Measurements from ENCODE around the gene GOLGA6L2.
"Not testable (repeated sequence)": the region's sequence is repeated elsewhere in the genome, so short reads cannot be mapped to it uniquely, and the experiment has no call there.

Gene GOLGA6L2

DNA sequence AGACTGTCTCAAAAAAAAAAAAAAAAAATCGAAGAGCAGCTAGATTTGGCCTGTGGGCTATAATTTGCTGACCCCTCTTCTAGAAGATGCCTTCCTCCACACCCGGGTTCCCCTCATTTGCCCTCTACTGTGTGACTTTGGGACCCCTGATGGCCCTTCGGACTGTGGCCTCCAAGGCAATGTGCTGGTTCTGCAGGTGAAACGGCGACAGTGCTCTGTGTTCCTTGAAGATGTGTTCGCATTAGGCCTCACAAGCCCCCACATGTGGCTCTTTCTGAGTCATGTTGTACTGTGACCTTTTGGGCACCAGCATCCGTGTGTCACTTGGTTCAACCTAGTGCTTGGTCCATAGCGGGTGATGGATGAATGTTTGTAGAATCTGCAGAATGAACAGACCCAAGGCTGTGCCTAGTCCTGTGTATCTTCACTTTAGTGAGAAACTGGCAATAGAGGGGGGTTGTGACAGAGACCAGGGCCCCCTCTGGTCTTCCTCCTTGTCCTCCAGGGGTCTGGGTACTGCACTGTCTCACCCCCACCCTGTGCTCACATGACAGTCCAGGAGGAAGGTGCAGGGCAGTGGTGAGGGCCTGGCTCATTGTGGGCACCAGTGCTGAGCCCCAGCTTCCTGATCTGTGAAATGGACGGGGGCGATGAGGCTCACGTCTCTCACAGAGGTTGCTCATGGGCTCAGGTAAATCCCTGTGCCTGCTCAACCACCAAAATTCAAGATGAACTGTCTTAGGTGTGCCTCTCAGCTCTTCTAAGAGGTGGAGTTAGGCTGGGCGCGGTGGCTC, 22.7 kb downstream of the GOLGA6L2 start:
- no peak for DNase-seq (ENCODE audit: low read depth in 2 of 2)
- TF ChIP-seq CTCF (IDR thresholded peaks at IDR 0.05; ENCODE audit: low read depth, low read length): no peak

DNA sequence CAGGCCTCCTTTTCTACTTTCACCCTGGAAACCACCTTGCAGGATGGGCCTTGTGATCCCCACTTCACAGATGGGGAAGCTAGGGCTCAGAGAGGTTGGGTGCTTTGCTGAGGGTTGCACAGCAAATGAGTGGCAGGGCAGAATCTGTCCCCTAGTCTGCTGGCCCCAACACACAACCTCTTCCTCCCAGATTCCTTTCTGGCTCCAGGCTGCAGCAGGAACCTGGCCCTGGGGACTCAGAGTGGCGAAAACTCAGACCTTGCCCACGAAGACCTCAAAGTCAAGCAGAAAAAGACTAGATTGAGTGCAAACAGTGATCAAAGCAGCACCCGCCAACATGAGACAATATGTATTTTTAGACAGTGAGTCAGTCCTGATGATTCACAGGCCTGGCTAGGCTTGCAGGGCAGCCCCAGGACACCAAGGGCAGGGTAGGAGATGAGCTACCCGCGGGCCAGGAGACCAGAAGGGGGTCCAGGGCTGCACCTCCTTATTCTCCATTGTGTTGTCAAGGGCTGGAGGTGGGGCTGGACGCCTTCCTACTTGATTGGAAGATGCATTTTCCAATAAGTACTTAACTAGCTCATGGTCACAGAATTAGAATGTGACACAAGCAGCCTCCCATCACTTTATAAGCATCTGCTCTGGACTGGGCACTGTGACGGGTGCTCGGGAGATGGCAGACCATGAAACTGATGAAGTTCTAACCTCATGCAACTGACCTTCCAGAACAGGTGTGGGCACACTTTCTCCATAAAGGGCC, 23.9 kb downstream of the GOLGA6L2 start:
- peak in 1 of 2 donors; percentile 7 for DNase-seq (ENCODE audit: low read depth in 2 of 2)
- H3K4me3 ChIP-seq (replicated peaks in 1 of 2; ENCODE audit: low read depth in 2 of 2, low read length in 2 of 2): no peak overlapping the region
- no peak for TF ChIP-seq CTCF (IDR thresholded peaks at IDR 0.05; ENCODE audit: low read depth, low read length)

More for the DNA sequence above, 22.7 kb downstream of the GOLGA6L2 start:
- no peak overlapping the region for H3K4me3 ChIP-seq (replicated peaks in 1 of 2; ENCODE audit: low read depth in 2 of 2, low read length in 2 of 2)

DNA sequence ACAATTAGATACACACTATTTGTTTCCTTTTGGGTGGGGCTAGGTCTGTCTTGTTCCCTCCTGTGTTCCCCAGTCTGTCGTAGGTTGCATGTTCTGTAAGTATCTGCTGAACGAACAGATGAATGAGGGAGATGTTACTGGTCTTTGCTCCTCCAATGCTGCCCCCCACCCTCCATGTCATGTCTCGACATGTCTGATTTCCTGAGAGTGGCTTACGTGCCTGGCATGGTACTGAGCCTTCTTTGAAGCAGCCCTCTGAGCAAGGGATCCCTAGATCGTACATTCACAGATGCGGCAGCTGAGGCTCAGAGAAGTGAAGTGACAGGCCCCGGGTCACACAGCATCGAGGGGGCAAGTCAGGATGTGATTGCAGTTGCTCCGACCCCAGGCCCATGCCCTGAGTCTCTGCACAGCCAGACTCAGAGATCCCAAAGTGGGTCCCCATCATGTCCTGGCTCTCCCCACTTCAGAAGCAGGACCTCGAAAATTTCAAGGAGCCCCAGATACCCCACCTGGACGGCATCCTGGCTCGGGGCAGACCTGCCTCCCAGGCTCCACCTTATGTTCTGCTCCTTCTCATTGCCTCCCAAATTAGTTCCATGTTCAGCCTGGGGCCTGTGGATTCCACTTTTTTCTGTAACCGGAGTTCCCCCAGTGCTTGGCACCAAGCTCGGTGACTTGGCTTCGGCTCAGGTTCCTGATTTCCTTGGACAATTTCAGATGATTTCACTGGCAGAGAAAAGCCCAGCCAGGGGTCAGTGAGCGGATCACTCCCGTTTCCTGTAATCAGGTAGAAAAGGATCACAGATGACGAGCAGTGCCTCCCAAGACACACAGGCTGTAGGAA, 24.7 kb downstream of the GOLGA6L2 start:
- DNase-seq (ENCODE audit: low read depth in 2 of 2): peak in 1 of 2 donors; percentile 1
- no peak for TF ChIP-seq CTCF (IDR thresholded peaks at IDR 0.05; ENCODE audit: low read depth, low read length)
- no peak overlapping the region for H3K4me3 ChIP-seq (replicated peaks in 1 of 2; ENCODE audit: low read depth in 2 of 2, low read length in 2 of 2)

DNA sequence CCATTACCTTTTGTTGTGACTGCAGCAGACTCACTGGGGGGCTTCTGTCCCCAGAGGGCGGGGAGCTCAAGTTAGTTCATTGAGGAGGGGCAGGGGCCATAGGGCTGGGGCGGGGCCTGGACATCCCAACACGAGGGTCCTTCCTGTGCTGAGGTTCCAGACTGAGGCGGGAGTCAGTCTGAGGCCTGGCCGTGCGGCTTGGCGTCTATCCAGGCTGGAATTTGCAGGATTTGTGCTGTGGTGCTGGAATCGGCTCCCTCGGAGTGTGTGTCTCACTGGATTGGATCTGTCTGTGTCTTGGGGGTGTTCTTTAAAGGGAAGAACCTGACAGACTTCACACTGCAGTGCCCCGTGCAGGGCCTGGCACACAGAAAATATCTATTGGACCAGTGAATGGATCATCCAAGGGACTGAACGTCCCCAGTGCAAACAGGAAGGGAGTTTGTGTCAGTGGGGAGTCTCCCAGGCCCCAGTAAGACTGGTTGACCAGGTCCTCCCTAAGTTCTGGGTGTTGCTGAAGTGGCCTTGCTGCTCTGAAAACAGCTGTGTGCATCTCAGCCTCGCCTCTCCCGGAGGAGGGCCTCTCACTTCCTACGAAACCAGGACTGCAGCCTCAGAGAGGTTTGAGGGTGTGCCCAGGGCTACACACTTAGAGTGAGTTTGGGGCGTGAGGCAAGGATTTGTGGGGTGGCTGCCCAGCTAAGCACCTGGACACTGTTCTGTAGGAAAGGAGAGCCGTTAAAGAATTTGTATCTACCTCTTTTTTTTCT, 26.1 kb downstream of the GOLGA6L2 start:
- no peak for TF ChIP-seq CTCF (IDR thresholded peaks at IDR 0.05; ENCODE audit: low read depth, low read length)

GRCh38 chr15:23416349-23417276, 30.4 kb downstream of the GOLGA6L2 start:
- no peak for DNase-seq (ENCODE audit: low read depth in 2 of 2)
- no peak for TF ChIP-seq CTCF (IDR thresholded peaks at IDR 0.05; ENCODE audit: low read depth, low read length)
- H3K4me3 ChIP-seq (replicated peaks in 1 of 2; ENCODE audit: low read depth in 2 of 2, low read length in 2 of 2): no peak overlapping the region

More for the DNA sequence above, 26.1 kb downstream of the GOLGA6L2 start:
- peak in 1 of 2 donors; percentile 14 for DNase-seq (ENCODE audit: low read depth in 2 of 2)
- H3K4me3 ChIP-seq (replicated peaks in 1 of 2; ENCODE audit: low read depth in 2 of 2, low read length in 2 of 2): no peak overlapping the region

GRCh38 chr15:23415866-23416265, 31.2 kb downstream of the GOLGA6L2 start:
- not testable (repeated sequence) for DNase-seq (ENCODE audit: low read depth in 2 of 2); H3K4me3 ChIP-seq (replicated peaks in 1 of 2; ENCODE audit: low read depth in 2 of 2, low read length in 2 of 2)
